HEK293 (cell line): ENCODE results near the gene SCYL1.

ENCODE experiments used
- CTCF ChIA-PET: fragments of 350-600 bp; formaldehyde crosslinking; extraction: SDS; loops from one replicate; lab custom pipeline; 2021; ENCODE audit warnings: antibody characterized with exemption; lab: Yijun Ruan, JAX
- POLR2A ChIA-PET: fragments of 300-600 bp; formaldehyde crosslinking; extraction: SDS; loops from one replicate; lab custom pipeline; 2020; ENCODE audit warnings: antibody characterized with exemption, inconsistent platforms; lab: Yijun Ruan, JAX
- H3K27ac ChIP-seq: fragments of 200-500 bp; sonication (Bioruptor generic); 2 replicates; pipeline ENCODE4 v1.5.1; 2014; ENCODE audit warnings: low read depth, low read length, control low read depth, inconsistent platforms; ENCODE audit errors: extremely low read depth
- H3K36me3 ChIP-seq, 2 experiments: fragments of 200-500 bp in 1 of 2; sonication (Bioruptor generic) in 1 of 2; 1 replicate in 1 of 2; 2 replicates in 1 of 2; pipeline ENCODE4 v1.5.1; 2014 to 2017; ENCODE audit warnings: inconsistent platforms in 2 of 2, low read length in 2 of 2; ENCODE audit not compliant: control insufficient read depth in 2 of 2, insufficient read depth in 1 of 2
- H3K4me1 ChIP-seq: fragments of 200-500 bp; sonication (Bioruptor generic); 2 replicates; pipeline ENCODE4 v1.5.1; 2014; ENCODE audit warnings: mild to moderate bottlenecking, low read length, inconsistent platforms; ENCODE audit not compliant: control insufficient read depth, insufficient read depth
- H3K4me3 ChIP-seq: 2 replicates; pipeline ENCODE4 v1.5.1; 2011; ENCODE audit warnings: low read depth, mild to moderate bottlenecking, control low read depth, low read length, moderate library complexity
- H3K9me3 ChIP-seq: fragments of 200-500 bp; sonication (Bioruptor generic); 2 replicates; pipeline ENCODE4 v1.5.1; 2014; ENCODE audit warnings: low read depth, low read length, inconsistent platforms; ENCODE audit not compliant: control insufficient read depth, insufficient read depth
- BCL11A ChIP-seq: fragments of 450-650 bp; formaldehyde crosslinking; IDR thresholded peaks from 2 replicates; pipeline ENCODE4 v1.5.1; 2016; ENCODE audit warnings: low read depth, missing biosample characterization, missing genetic modification characterization
- GFI1B ChIP-seq: fragments of 450-650 bp; formaldehyde crosslinking; IDR thresholded peaks from 2 replicates; pipeline ENCODE4 v1.5.1; 2016; ENCODE audit warnings: missing biosample characterization, missing genetic modification characterization
- INSM2 ChIP-seq: fragments of 450-650 bp; formaldehyde crosslinking; IDR thresholded peaks from 2 replicates; pipeline ENCODE4 v1.5.1; 2016; ENCODE audit warnings: missing biosample characterization, missing genetic modification characterization
- MEIS1 ChIP-seq: sonication (generic); formaldehyde crosslinking; IDR thresholded peaks from 2 replicates; pipeline ENCODE4 v1.8.1; 2022; ENCODE audit warnings: missing genetic modification reagents, mild to moderate bottlenecking, borderline replicate concordance
- PRDM1 ChIP-seq: fragments of 450-650 bp; formaldehyde crosslinking; IDR thresholded peaks from 2 replicates; pipeline ENCODE4; 2016; ENCODE audit warnings: missing biosample characterization, missing genetic modification characterization
- PRDM4 ChIP-seq: fragments of 450-650 bp; formaldehyde crosslinking; IDR thresholded peaks from 2 replicates; pipeline ENCODE4 v1.5.1; 2017; ENCODE audit warnings: missing biosample characterization, missing genetic modification characterization
- PRDM6 ChIP-seq: fragments of 450-650 bp; formaldehyde crosslinking; IDR thresholded peaks from 2 replicates; pipeline ENCODE4 v1.5.1; 2017; ENCODE audit warnings: missing biosample characterization, missing genetic modification characterization
- ZBTB1 ChIP-seq: fragments of 450-650 bp; formaldehyde crosslinking; IDR thresholded peaks from 2 replicates; pipeline ENCODE4 v1.5.1; 2016; ENCODE audit warnings: missing biosample characterization, missing genetic modification characterization
- ZNF121 ChIP-seq: fragments of 450-650 bp; formaldehyde crosslinking; IDR thresholded peaks from 2 replicates; pipeline ENCODE4 v1.5.1; 2016; ENCODE audit warnings: missing biosample characterization, missing genetic modification characterization
- ZNF138 ChIP-seq: fragments of 450-650 bp; formaldehyde crosslinking; IDR thresholded peaks from 2 replicates; pipeline ENCODE4 v1.5.1; 2016; ENCODE audit warnings: missing biosample characterization, missing genetic modification characterization, borderline replicate concordance
- ZNF239 ChIP-seq: fragments of 450-650 bp; formaldehyde crosslinking; IDR thresholded peaks from 2 replicates; pipeline ENCODE4 v1.5.1; 2016; ENCODE audit warnings: missing biosample characterization, missing genetic modification characterization
- ZNF24 ChIP-seq: fragments of 450-650 bp; formaldehyde crosslinking; IDR thresholded peaks from 2 replicates; pipeline ENCODE4 v1.5.1; 2016; ENCODE audit warnings: missing biosample characterization, missing genetic modification characterization
- ZNF302 ChIP-seq: fragments of 450-650 bp; formaldehyde crosslinking; IDR thresholded peaks from 2 replicates; pipeline ENCODE4 v1.5.1; 2016; ENCODE audit warnings: missing biosample characterization, missing genetic modification characterization, low read depth
- ZNF366 ChIP-seq: fragments of 450-650 bp; formaldehyde crosslinking; conservative IDR thresholded peaks from 2 replicates; pipeline ENCODE4 v1.5.1; 2016; ENCODE audit warnings: missing biosample characterization, missing genetic modification characterization
- ZNF548 ChIP-seq: fragments of 450-650 bp; formaldehyde crosslinking; IDR thresholded peaks from 2 replicates; pipeline ENCODE4 v1.5.1; 2016; ENCODE audit warnings: missing biosample characterization, missing genetic modification characterization
- ZNF549 ChIP-seq: fragments of 450-650 bp; IDR thresholded peaks from 2 replicates; pipeline ENCODE4 v1.5.1; 2018; ENCODE audit warnings: missing biosample characterization, missing genetic modification characterization, mild to moderate bottlenecking, inconsistent platforms, moderate library complexity
- ZNF626 ChIP-seq: fragments of 450-650 bp; sonication (Bioruptor Pico); formaldehyde crosslinking; IDR thresholded peaks from 2 replicates; pipeline ENCODE4 v1.5.1; 2018; ENCODE audit warnings: missing biosample characterization, missing genetic modification characterization, inconsistent platforms
- ZNF677 ChIP-seq: fragments of 450-650 bp; IDR thresholded peaks from 2 replicates; pipeline ENCODE4 v1.5.0; 2018; ENCODE audit warnings: missing biosample characterization, mild to moderate bottlenecking, missing genetic modification characterization, moderate library complexity
- ZNF76 ChIP-seq: fragments of 450-650 bp; formaldehyde crosslinking; IDR thresholded peaks from 2 replicates; pipeline ENCODE4; 2016; ENCODE audit warnings: low read depth, missing biosample characterization, missing genetic modification characterization, borderline replicate concordance
- ZSCAN4 ChIP-seq: fragments of 450-650 bp; formaldehyde crosslinking; IDR thresholded peaks from 2 replicates; pipeline ENCODE4 v1.5.1; 2017; ENCODE audit warnings: missing biosample characterization, missing genetic modification characterization
- ZSCAN5A ChIP-seq: fragments of 450-650 bp; formaldehyde crosslinking; IDR thresholded peaks from 2 replicates; pipeline ENCODE4 v1.5.1; 2016; ENCODE audit warnings: missing biosample characterization, missing genetic modification characterization

Gene SCYL1

GRCh38 chr11:65548395-65548794 is 23.5 kb downstream of the SCYL1 start (continued):
- no peak for TF ChIP-seq ZSCAN4 (tag by site-specific recombination)
- no peak for TF ChIP-seq ZSCAN5A (tag by site-specific recombination)
- TF ChIP-seq ZNF677 (tag by site-specific recombination): no peak
- TF ChIP-seq PRDM4 (tag by site-specific recombination): no peak
- TF ChIP-seq ZNF366 (tag by site-specific recombination): no peak

- Histone ChIP-seq H3K4me1 (no peaks in the 10 kb centered on the region; the same call in 1 of the 2 replicates), H3K36me3 (peaks cover 5 to 74% of the 10 kb centered on the region in 2 experiments; a peak in 2 of 3 replicates), H3K9me3 (no peaks in the 10 kb centered on the region), H3K4me3 (no peak overlapping the region), H3K27ac (no peak overlapping the region)
- ChIA-PET CTCF (interaction anchor here (0.7 to 1.9 kb wide), 3 partner anchors 24 to 219 kb away, joined by 3 to 7 read pairs (median 4); no protein-coding TSS in a partner anchor), POLR2A (interaction anchor here (0.7 to 3.0 kb wide), 5 partner anchors 9 to 76 kb away, joined by 3 to 9 read pairs (median 5); partner anchors contain the start of gene ZNRD2)
- TF ChIP-seq ZNF138 (tag by site-specific recombination): no peak
- no peak for TF ChIP-seq ZNF626
- TF ChIP-seq GFI1B (tag by site-specific recombination): no peak
- no peak for TF ChIP-seq ZNF548 (tag by site-specific recombination)
- TF ChIP-seq ZNF239: no peak
- no peak for TF ChIP-seq INSM2 (tag by site-specific recombination)
- no peak for TF ChIP-seq ZNF121
Measured at GRCh38 chr11:65549096-65549495, 24.2 kb downstream of the SCYL1 start.

- Histone ChIP-seq H3K36me3 (peaks cover 5 to 55% of the 10 kb centered on the region in 2 experiments; a peak in 2 of 3 replicates), H3K9me3 (no peaks in the 10 kb centered on the region), H3K4me3 (no peak overlapping the region), H3K4me1 (no peaks in the 10 kb centered on the region; the same call in 1 of the 2 replicates), H3K27ac (no peak overlapping the region)
- CTCF ChIA-PET: interaction anchor here (0.5 to 4.3 kb wide), 23 partner anchors 9 to 881 kb away, joined by 3 to 53 read pairs (median 4); partner anchors contain the start of genes FAM89B, PCNX3 and ZNRD2
- POLR2A ChIA-PET: interaction anchor here (0.5 to 2.7 kb wide), 9 partner anchors 11 to 477 kb away, joined by 3 to 9 read pairs (median 4); partner anchors contain the start of genes MALAT1, SCYL1 and ZNRD2
- no peak for TF ChIP-seq PRDM6 (tag by site-specific recombination)
- TF ChIP-seq ZNF76 (tag by site-specific recombination): no peak
- TF ChIP-seq MEIS1: no peak
- peak; percentile 80 for TF ChIP-seq PRDM1 (tag by site-specific recombination)
- TF ChIP-seq ZNF302 (tag by site-specific recombination): no peak
- peak; percentile 100 for TF ChIP-seq BCL11A (tag by site-specific recombination)
- TF ChIP-seq ZNF549 (tag by site-specific recombination): no peak
- no peak for TF ChIP-seq ZNF626
- 0 out of 2 replicates have a peak, but pooled peaks have one; percentile 30 for TF ChIP-seq ZBTB1 (tag by site-specific recombination)
- no peak for TF ChIP-seq ZNF24 (tag by site-specific recombination)
Measured at GRCh38 chr11:65551572-65552387, 26.9 kb downstream of the SCYL1 start.
